Thymus (tissue), 11 donors: ENCODE measurements around the gene SELENOF. TPM values are rescaled to one million over a fixed set of nuclear protein-coding genes. Genes with fewer than 3 reads are reported as not detected.

Experiments
- DNase-seq, 9 donors: peaks; one replicate each; pipeline ENCODE4 v3.0.0-alpha.2; 2013; ENCODE audit warnings: low spot score in 9 of 9, low read depth in 6 of 9, missing footprints in 1 of 9
- H3K27ac ChIP-seq, 2 donors: one replicate each; pipeline ENCODE4 v1.5.1; 2013; ENCODE audit warnings: control low read depth in 1 of 2, low read depth in 1 of 2, low read length in 1 of 2, mild to moderate bottlenecking in 1 of 2, moderate library complexity in 1 of 2
- H3K27me3 ChIP-seq, 2 donors: one replicate each; pipeline ENCODE4 v1.5.1; 2013; ENCODE audit warnings: low read length in 1 of 2; ENCODE audit not compliant: control insufficient read depth in 2 of 2, insufficient read depth in 1 of 2
- H3K36me3 ChIP-seq, 2 donors: one replicate each; pipeline ENCODE4 v1.5.1; 2013; ENCODE audit warnings: low read length in 1 of 2, mild to moderate bottlenecking in 1 of 2, moderate library complexity in 1 of 2; ENCODE audit not compliant: control insufficient read depth in 2 of 2, insufficient read depth in 2 of 2
- H3K4me1 ChIP-seq, 2 donors: one replicate each; pipeline ENCODE4 v1.5.1; 2013; ENCODE audit warnings: low read length in 2 of 2; ENCODE audit not compliant: control insufficient read depth in 2 of 2, insufficient read depth in 2 of 2
- H3K4me3 ChIP-seq, 2 donors: one replicate each; pipeline ENCODE4 v1.5.1; 2013; ENCODE audit warnings: low read length in 2 of 2, control low read depth in 1 of 2, mild to moderate bottlenecking in 1 of 2
- H3K9me3 ChIP-seq, 2 donors: one replicate each; pipeline ENCODE4 v1.5.1; 2013; ENCODE audit warnings: low read length in 1 of 2, mild to moderate bottlenecking in 1 of 2; ENCODE audit not compliant: control insufficient read depth in 2 of 2, insufficient read depth in 1 of 2
- WGBS: extraction: QIAGEN DNeasy Blood & Tissue Kit; methylation state at CpG from one replicate; pipeline ENCODE4 v1.1.7; 2013; 5-methylcytosine and 5-hydroxymethylcytosine counted together
- polyA plus RNA-seq: library from polyadenylated mRNA; stranded (reverse); fragments of 200-250 nt; gene quantifications from one replicate; pipeline ENCODE4 v1.2.3, GENCODE V29; 2013
- total RNA-seq: library from RNA; stranded (reverse); fragments of 120-200 nt; gene quantifications from one replicate; pipeline ENCODE4 v1.2.4, GENCODE V29; 2013
- donor health status: healthy.

SELENOF gene
- total and polyA plus RNA-seq, 2 donors = 183 to 209 TPM

GRCh38 chr1:86845514-86845913, 68.4 kb downstream of the SELENOF start:
- no peak overlapping the region for H3K27ac ChIP-seq
- DNase-seq = no peak
- 83% methylated on average over 3 of the region's 3 CpGs for WGBS
- H3K27me3 ChIP-seq = no peaks in the 10 kb centered on the region
- no peaks in the 10 kb centered on the region for H3K4me1 ChIP-seq
- no peak overlapping the region for H3K4me3 ChIP-seq
- H3K36me3 ChIP-seq = no peaks in the 10 kb centered on the region
- no peaks in the 10 kb centered on the region for H3K9me3 ChIP-seq

DNA sequence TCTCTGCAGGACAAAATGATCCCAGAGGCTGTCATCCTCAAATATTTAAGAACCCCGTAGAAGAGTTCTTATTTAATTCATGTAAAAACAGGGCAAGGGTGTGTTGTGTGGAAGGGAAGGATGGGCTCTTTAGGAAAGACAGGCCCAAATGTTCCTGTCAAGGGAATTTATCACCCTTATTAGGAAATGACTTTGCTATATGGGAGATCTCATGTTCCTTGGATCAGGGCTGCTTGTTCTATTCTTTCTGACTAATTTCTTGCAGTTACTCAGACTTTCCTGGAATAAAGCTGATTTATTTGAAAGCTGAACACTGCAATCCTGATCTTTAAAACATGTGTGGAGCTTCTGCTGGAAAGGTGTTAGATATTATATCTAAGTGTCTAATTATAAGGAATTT, 72.8 kb downstream of the SELENOF start:
- Histone ChIP-seq H3K4me3 (no peak overlapping the region), H3K4me1 (no peaks in the 10 kb centered on the region), H3K27ac (no peak overlapping the region), H3K36me3 (no peaks in the 10 kb centered on the region), H3K27me3 (no peaks in the 10 kb centered on the region), H3K9me3 (no peaks in the 10 kb centered on the region)
- no peak for DNase-seq
- 97% methylated on average over 1 of the region's 1 CpG for WGBS

- Histone ChIP-seq H3K4me1 (no peaks in the 10 kb centered on the region), H3K27me3 (no peaks in the 10 kb centered on the region), H3K9me3 (no peaks in the 10 kb centered on the region), H3K4me3 (no peak overlapping the region), H3K27ac (no peak overlapping the region), H3K36me3 (no peaks in the 10 kb centered on the region)
- WGBS = 65% methylated on average over 17 of the region's 17 CpGs
- DNase-seq = peak; percentile 27 to 82 (median 61)
Measured at GRCh38 chr1:86833461-86834215, 80.3 kb downstream of the SELENOF start.

DNA sequence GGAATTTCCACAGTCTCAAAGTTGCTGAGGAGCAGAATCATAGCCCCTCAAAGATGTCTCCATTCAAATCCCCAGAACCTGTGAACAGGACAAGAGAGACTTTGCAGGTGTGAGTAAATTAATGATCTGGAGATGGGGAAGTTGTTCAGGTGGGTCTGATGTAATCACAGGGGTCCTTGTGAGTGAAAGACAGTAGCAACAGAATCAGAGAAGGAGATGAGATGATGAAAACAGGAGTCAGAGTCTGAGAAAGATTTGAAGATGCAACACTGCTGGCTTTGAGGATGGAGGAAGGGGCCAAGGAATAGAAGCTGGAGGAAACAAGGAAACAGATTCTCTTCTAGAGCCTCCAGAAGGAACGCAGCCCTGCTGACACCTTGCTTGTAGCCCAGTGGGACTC, 81.5 kb downstream of the SELENOF start:
- no peaks in the 10 kb centered on the region for H3K4me1 ChIP-seq
- DNase-seq = no peak
- H3K9me3 ChIP-seq = no peaks in the 10 kb centered on the region
- 95% methylated on average over 1 of the region's 1 CpG for WGBS
- no peaks in the 10 kb centered on the region for H3K36me3 ChIP-seq
- H3K27me3 ChIP-seq = no peaks in the 10 kb centered on the region
- H3K4me3 ChIP-seq = no peak overlapping the region
- no peak overlapping the region for H3K27ac ChIP-seq

GRCh38 chr1:86829321-86829720, 84.6 kb downstream of the SELENOF start:
- no peak for DNase-seq
- no peak overlapping the region for H3K4me3 ChIP-seq
- H3K27ac ChIP-seq = no peak overlapping the region
- H3K9me3 ChIP-seq = no peaks in the 10 kb centered on the region
- no peaks in the 10 kb centered on the region for H3K4me1 ChIP-seq
- 95% methylated on average over 3 of the region's 3 CpGs for WGBS
- H3K36me3 ChIP-seq = no peaks in the 10 kb centered on the region
- no peaks in the 10 kb centered on the region for H3K27me3 ChIP-seq

DNA sequence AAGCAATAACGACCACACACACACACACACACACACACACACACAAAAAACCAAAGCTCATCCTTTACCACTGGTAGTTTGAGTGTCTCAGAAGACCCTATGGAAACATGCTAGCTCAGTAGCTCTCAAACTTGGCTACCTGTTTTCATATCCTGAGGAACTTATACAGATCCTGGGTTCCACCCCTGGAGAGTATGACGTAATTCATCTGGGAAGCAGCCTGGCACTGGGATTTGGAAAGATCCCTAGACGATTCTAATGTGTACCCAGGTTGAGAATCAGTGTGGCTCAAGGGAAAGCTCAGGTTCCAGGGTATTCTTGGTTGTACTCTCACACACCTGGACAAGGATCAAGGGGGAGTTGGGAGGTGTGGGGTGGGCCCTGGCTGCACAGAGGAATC, 85.9 kb downstream of the SELENOF start:
- H3K27ac ChIP-seq = no peak overlapping the region
- H3K27me3 ChIP-seq = no peaks in the 10 kb centered on the region
- WGBS = 78% methylated on average over 3 of the region's 3 CpGs
- H3K9me3 ChIP-seq = no peaks in the 10 kb centered on the region
- no peak for DNase-seq
- no peak overlapping the region for H3K4me3 ChIP-seq
- H3K4me1 ChIP-seq = no peaks in the 10 kb centered on the region
- no peaks in the 10 kb centered on the region for H3K36me3 ChIP-seq

DNA sequence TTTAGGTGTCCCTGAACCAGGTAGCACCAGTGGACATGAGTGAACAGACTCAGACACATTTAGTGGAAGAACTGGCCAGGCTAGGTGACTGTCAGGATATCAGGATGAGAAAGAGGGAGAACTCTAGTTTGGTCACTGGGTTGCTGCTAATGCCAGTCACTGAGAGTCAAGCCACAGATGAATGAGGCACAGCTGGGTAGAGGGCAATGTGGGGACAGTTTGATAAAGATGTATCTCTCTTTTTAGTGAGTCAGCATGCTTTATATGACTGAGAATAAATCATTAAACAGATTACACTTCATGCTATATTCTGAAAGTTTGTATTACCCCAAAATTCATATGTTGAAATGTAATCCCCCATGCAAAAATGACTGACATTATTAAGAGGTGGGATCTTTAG, 87.1 kb downstream of the SELENOF start:
- DNase-seq = no peak
- Histone ChIP-seq H3K36me3 (no peaks in the 10 kb centered on the region), H3K27me3 (no peaks in the 10 kb centered on the region), H3K4me3 (no peak overlapping the region), H3K9me3 (no peaks in the 10 kb centered on the region), H3K4me1 (no peaks in the 10 kb centered on the region), H3K27ac (no peak overlapping the region)

DNA sequence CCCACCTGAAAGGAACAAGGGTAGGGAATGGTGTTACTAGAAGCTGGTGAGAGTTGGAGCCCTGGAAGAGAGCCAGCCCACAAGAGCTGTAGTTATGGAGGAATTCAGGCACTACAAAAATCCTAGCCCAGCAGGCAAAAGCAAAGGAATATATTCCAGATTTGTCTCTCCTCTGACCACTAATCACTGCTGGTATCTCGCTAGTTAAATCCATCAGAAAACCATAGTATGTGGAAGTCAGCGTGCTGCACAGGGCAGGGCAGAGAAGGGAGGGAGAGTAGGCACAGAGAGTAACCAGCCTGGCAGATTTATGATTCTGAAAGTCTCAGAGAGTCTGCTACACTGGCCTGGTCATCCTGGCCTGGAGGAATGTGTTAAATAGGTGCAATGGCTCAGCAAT, 88.6 kb downstream of the SELENOF start:
- no peak for DNase-seq
- no peaks in the 10 kb centered on the region for H3K9me3 ChIP-seq
- H3K36me3 ChIP-seq = no peaks in the 10 kb centered on the region
- H3K27ac ChIP-seq = no peak overlapping the region
- H3K4me3 ChIP-seq = no peak overlapping the region
- H3K4me1 ChIP-seq = no peaks in the 10 kb centered on the region
- H3K27me3 ChIP-seq = no peaks in the 10 kb centered on the region
- 88% methylated on average over 2 of the region's 2 CpGs for WGBS

DNA sequence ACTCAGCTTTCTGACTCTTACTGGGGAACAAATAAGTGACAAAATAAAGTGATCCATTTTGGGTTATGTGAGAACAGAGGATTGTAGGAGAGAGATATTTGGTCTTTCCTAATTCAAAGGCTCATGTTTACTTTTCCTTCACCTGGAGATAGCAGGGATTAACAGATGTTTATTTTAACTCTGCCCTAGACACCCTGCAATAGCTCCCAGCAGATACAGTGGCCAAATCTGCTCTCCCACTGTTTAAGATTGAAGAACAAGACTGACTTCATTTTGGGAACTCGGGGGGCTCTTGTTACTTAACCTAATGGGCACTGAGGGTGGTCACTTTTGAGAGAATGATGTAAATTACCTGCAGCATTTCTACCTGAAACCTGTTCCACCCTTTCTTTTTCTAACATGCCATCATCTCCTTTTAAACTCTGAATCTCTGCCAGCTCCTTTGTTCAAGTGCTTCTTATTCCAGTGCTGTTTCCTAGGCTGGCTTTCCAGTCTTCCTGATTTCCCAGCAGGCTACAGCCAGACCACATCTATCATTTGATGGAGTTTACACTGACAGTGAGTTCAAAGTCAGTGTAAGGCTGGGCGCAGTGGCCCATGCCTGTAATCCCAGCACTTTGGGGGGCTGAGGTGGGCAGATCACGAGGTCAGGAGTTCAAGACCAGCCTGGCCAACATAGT, 90.0 kb downstream of the SELENOF start:
- H3K27ac ChIP-seq = no peak overlapping the region
- WGBS = 89% methylated on average over 3 of the region's 3 CpGs
- H3K9me3 ChIP-seq = no peaks in the 10 kb centered on the region
- no peak overlapping the region for H3K4me3 ChIP-seq
- DNase-seq = no peak
- no peaks in the 10 kb centered on the region for H3K36me3 ChIP-seq
- no peaks in the 10 kb centered on the region for H3K4me1 ChIP-seq
- H3K27me3 ChIP-seq = no peaks in the 10 kb centered on the region
